GM18867 (cell line): ENCODE measurements around the gene SLC25A25.

Experiments used
- ATAC-seq: cut with Tn5 transposase; IDR thresholded peaks from one replicate; pipeline ENCODE4 v1.9.1; 2021; ENCODE audit warnings: mild to moderate bottlenecking, moderate library complexity; ENCODE audit not compliant: unreplicated experiment

Gene SLC25A25

GRCh38 chr9:128143525-128144238 is 75.7 kb downstream of the SLC25A25 start:
- no peak for ATAC-seq

GRCh38 chr9:128144239-128145181 is 76.5 kb downstream of the SLC25A25 start:
- ATAC-seq, result no peak

GRCh38 chr9:128145536-128145935 is 77.5 kb downstream of the SLC25A25 start:
- ATAC-seq, result no peak

- ATAC-seq, result no peak
Observed at GRCh38 chr9:128145951-128146351, 77.9 kb downstream of the SLC25A25 start.

- ATAC-seq, result no peak
Observed at GRCh38 chr9:128146591-128147120, 78.6 kb downstream of the SLC25A25 start.

- ATAC-seq, result no peak
Observed at GRCh38 chr9:128148509-128149000, 80.5 kb downstream of the SLC25A25 start.

- ATAC-seq, result no peak
Observed at GRCh38 chr9:128149001-128149701, 81.1 kb downstream of the SLC25A25 start, which contains the start of gene LCN2. Gene LCN2 (plus strand): TSS chr9:128149453. CDS start chr9:128149526, 73 bp downstream.

GRCh38 chr9:128149951-128150593 is 82.0 kb downstream of the SLC25A25 start:
- no peak for ATAC-seq

GRCh38 chr9:128150594-128151308 is 82.7 kb downstream of the SLC25A25 start:
- ATAC-seq, result no peak

- ATAC-seq, result no peak
Observed at GRCh38 chr9:128151309-128152132, 83.5 kb downstream of the SLC25A25 start.

- ATAC-seq, result no peak
Observed at GRCh38 chr9:128152133-128153059, 84.4 kb downstream of the SLC25A25 start.

GRCh38 chr9:128153060-128153946 is 85.3 kb downstream of the SLC25A25 start:
- ATAC-seq, result no peak

GRCh38 chr9:128153947-128154695 is 86.1 kb downstream of the SLC25A25 start:
- ATAC-seq, result no peak

GRCh38 chr9:128155736-128156500 is 87.9 kb downstream of the SLC25A25 start:
- ATAC-seq, result no peak
